NCI-H2081 (cell line): ENCODE measurements around the gene MTA3.
A peak's percentile ranks its signal among the peaks of the same experiment; 100 is the strongest.
"Not testable (repeated sequence)": the region's sequence is repeated elsewhere in the genome, so short reads cannot be mapped to it uniquely, and the experiment has no call there.

Source experiments
- DNase-seq, 2 experiments: peaks; one replicate each; lab custom pipeline; 2025; lab: John Stamatoyannopoulos, UW

The MTA3 gene

GRCh38 chr2:42567364-42567763 lies 1.1 kb upstream of the MTA3 start:
- no peak for DNase-seq

GRCh38 chr2:42567806-42568400 lies 529 bp upstream of the MTA3 start:
- DNase-seq: peak; percentile 26 to 57

- peak; percentile 13 to 57 for DNase-seq
These were observed 782 bp downstream of the MTA3 start for GRCh38 chr2:42569116-42569711.

- DNase-seq: peak in 1 of 2 experiments; percentile 39
These were observed 1.5 kb downstream of the MTA3 start for GRCh38 chr2:42569883-42570282.

- no peak for DNase-seq
These were observed 4.1 kb downstream of the MTA3 start for GRCh38 chr2:42572297-42573081.

- DNase-seq: no peak
These were observed 4.8 kb downstream of the MTA3 start for GRCh38 chr2:42573256-42573655.

- no peak for DNase-seq
These were observed 7.1 kb downstream of the MTA3 start for GRCh38 chr2:42575458-42576064.

- DNase-seq: no peak
These were observed 10.2 kb downstream of the MTA3 start for GRCh38 chr2:42578621-42579020.

GRCh38 chr2:42581257-42581656 lies 12.8 kb downstream of the MTA3 start:
- DNase-seq: no peak

- DNase-seq: not testable (repeated sequence)
These were observed 16.2 kb downstream of the MTA3 start for GRCh38 chr2:42584628-42585027.

GRCh38 chr2:42585779-42586178 lies 17.3 kb downstream of the MTA3 start:
- no peak for DNase-seq

- no peak for DNase-seq
These were observed 19.2 kb downstream of the MTA3 start for GRCh38 chr2:42587526-42588117.

GRCh38 chr2:42588121-42588520 lies 19.7 kb downstream of the MTA3 start:
- no peak for DNase-seq

- DNase-seq: no peak
These were observed 21.7 kb downstream of the MTA3 start for GRCh38 chr2:42590176-42590575.

GRCh38 chr2:42593282-42593681 lies 24.9 kb downstream of the MTA3 start:
- no peak for DNase-seq

- DNase-seq: no peak
These were observed 30.2 kb downstream of the MTA3 start for GRCh38 chr2:42598656-42599055.

GRCh38 chr2:42601076-42601475 lies 32.6 kb downstream of the MTA3 start:
- DNase-seq: no peak

GRCh38 chr2:42602218-42602875 lies 33.9 kb downstream of the MTA3 start:
- peak; percentile 58 to 82 for DNase-seq

- DNase-seq: no peak
These were observed 34.4 kb downstream of the MTA3 start for GRCh38 chr2:42602876-42603219.

GRCh38 chr2:42604341-42604867 lies 36.0 kb downstream of the MTA3 start:
- DNase-seq: not testable (repeated sequence)

GRCh38 chr2:42606166-42606565 lies 37.7 kb downstream of the MTA3 start:
- DNase-seq: not testable (repeated sequence)
